GM12878 (cell line): ENCODE measurements around the gene PMEL.

Experiments used
- HDAC6 ChIP-seq: fragments of 200-600 bp; sonication (generic); IDR thresholded peaks from one replicate; pipeline ENCODE4 v1.8.0; 2017; ENCODE audit warnings: antibody characterized with exemption; ENCODE audit not compliant: unreplicated experiment
- POLR2AphosphoS5 ChIP-seq: IDR thresholded peaks from 2 replicates; pipeline ENCODE4 v1.6.1; 2011; ENCODE audit warnings: mild to moderate bottlenecking, low read length, inconsistent platforms
- TAF1 ChIP-seq: IDR thresholded peaks from 2 replicates; pipeline ENCODE4 v1.6.1; 2011; ENCODE audit warnings: mild to moderate bottlenecking, low read depth, low read length, borderline replicate concordance
- TF ChIP-seq, protein P1 (sequence below), 3 experiments: IDR thresholded peaks in 2 of 3; conservative IDR thresholded peaks in 1 of 3; 2 replicates each; pipeline ENCODE4 v1.5.1; 2011; ENCODE audit warnings: low read depth in 3 of 3, low read length in 3 of 3, mild to moderate bottlenecking in 3 of 3, control low read depth in 2 of 3, moderate library complexity in 2 of 3, inconsistent platforms in 1 of 3, mixed read lengths in 1 of 3; ENCODE audit not compliant: control insufficient read depth in 2 of 3, insufficient read depth in 1 of 3; ENCODE audit errors: extremely low read depth in 1 of 3

DNA sequence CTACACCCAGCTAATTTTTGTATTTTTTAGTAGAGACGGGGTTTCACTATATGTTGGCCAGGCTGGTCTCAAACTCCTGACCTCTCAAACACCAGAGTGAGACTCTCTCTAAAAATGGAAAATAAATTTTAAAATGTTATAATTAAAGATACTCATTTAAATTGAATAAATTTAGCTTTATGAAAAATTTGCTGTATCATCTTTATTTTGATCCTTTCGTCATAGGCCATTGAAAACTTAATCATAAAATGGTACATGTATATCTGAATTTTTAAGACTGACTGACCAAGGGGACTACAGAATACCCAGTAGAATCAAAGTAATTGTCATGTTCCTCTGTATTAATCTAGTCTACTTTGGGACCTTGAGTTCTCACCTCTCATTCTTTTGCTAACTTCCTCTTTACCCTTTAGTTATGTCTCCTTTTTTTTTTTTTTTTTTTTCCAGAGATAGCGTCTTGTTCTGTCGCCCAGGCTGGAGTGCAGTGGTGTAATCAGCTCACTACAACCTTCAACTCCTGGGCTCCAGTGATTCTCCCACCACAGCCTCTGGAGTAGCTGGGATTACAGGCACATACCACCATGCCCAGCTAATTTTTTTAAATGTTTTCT is 17.5 kb upstream of the PMEL start:
- TF ChIP-seq, protein P1, sequence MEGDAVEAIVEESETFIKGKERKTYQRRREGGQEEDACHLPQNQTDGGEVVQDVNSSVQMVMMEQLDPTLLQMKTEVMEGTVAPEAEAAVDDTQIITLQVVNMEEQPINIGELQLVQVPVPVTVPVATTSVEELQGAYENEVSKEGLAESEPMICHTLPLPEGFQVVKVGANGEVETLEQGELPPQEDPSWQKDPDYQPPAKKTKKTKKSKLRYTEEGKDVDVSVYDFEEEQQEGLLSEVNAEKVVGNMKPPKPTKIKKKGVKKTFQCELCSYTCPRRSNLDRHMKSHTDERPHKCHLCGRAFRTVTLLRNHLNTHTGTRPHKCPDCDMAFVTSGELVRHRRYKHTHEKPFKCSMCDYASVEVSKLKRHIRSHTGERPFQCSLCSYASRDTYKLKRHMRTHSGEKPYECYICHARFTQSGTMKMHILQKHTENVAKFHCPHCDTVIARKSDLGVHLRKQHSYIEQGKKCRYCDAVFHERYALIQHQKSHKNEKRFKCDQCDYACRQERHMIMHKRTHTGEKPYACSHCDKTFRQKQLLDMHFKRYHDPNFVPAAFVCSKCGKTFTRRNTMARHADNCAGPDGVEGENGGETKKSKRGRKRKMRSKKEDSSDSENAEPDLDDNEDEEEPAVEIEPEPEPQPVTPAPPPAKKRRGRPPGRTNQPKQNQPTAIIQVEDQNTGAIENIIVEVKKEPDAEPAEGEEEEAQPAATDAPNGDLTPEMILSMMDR (IDR thresholded peaks at IDR 0.05 in 2 of 3, conservative IDR thresholded peaks at IDR 0.05 in 1 of 3; ENCODE audit: control insufficient read depth in 2 of 3, extremely low read depth in 1 of 3, insufficient read depth in 1 of 3, low read depth in 3 of 3, low read length in 3 of 3) = no peak
- TF ChIP-seq POLR2AphosphoS5 (no peak), HDAC6 (no peak), TAF1 (no peak)
